HepG2 (cell line): Measurements from ENCODE around the gene EPB41. TPM values are rescaled to one million over a fixed set of nuclear protein-coding genes. Genes with fewer than 3 reads are reported as not detected.

Experiments
- ATAC-seq: fragments of 200-7000 bp; cut with Tn5 transposase; 3 replicates; pipeline ENCODE4 v1.9.1; 2020; ENCODE audit warnings: mild to moderate bottlenecking, moderate library complexity
- BruUV-seq: library from RNA; stranded (reverse); fragments of 400-500 nt; replicated peaks from 2 replicates; lab custom pipeline; 2021; lab: Mats Ljungman, UMichigan
- CTCF ChIA-PET: fragments of 300-600 bp; formaldehyde crosslinking; extraction: SDS; loops from one replicate; lab custom pipeline; 2021; ENCODE audit warnings: low total read pairs, inconsistent platforms, low intra/inter-chr PET ratio; lab: Yijun Ruan, JAX
- POLR2A ChIA-PET: fragments of 350-600 bp; sonication (Branson Sonifier 250); formaldehyde crosslinking; loops from one replicate; lab custom pipeline; 2020; ENCODE audit warnings: antibody characterized with exemption, inconsistent platforms; lab: Yijun Ruan, JAX
- DNase-seq: peaks from one replicate; pipeline ENCODE4 v3.0.0-alpha.2; 2015; ENCODE audit warnings: low spot score
- FAIRE-seq: peaks from 3 replicates; lab custom pipeline; 2011; peaks lifted over from hg19 to GRCh38; lab: Jason Lieb, UNC
- H2AFZ ChIP-seq: one replicate; pipeline ENCODE4 v1.6.1; 2011; ENCODE audit warnings: low read length, inconsistent platforms
- H3K27ac ChIP-seq: fragments of 300-600 bp; 3 replicates; pipeline ENCODE4 v1.8.0; 2011; ENCODE audit warnings: mixed run types, mild to moderate bottlenecking, mixed read lengths, low read length, inconsistent platforms; ENCODE audit not compliant: insufficient read depth; ENCODE audit errors: extremely low read length
- H3K27me3 ChIP-seq, 2 experiments: fragments of 200-600 bp in 1 of 2; 2 replicates in 1 of 2; 3 replicates in 1 of 2; pipeline versions ENCODE4 v1.6.0 to v1.8.0; 2011; ENCODE audit warnings: low read length in 2 of 2, mild to moderate bottlenecking in 2 of 2, moderate library complexity in 2 of 2, inconsistent platforms in 1 of 2; ENCODE audit not compliant: insufficient read depth in 2 of 2, control insufficient read depth in 1 of 2
- H3K36me3 ChIP-seq, 2 experiments: fragments of 200-600 bp in 1 of 2; replicated peaks in 1 of 2; 2 replicates in 1 of 2; 3 replicates in 1 of 2; pipeline versions ENCODE4 v1.5.1 to v1.8.0; 2011; ENCODE audit warnings: low read length in 2 of 2, inconsistent platforms in 1 of 2; ENCODE audit not compliant: insufficient read depth in 2 of 2, control insufficient read depth in 1 of 2
- H3K4me1 ChIP-seq: 2 replicates; pipeline ENCODE4 v1.5.1; 2012; ENCODE audit warnings: low read length, inconsistent platforms; ENCODE audit not compliant: insufficient read depth
- H3K4me2 ChIP-seq: 2 replicates; pipeline ENCODE4 v1.6.0; 2011; ENCODE audit warnings: low read depth, low read length, inconsistent platforms
- H3K4me3 ChIP-seq, 3 experiments: fragments of 200-600 bp in 1 of 3; sonication (generic), shearing (Covaris generic) in 1 of 3; replicated peaks in 1 of 3; 2 replicates each; pipeline ENCODE4 v1.5.1; 2011 to 2016; ENCODE audit warnings: low read length in 3 of 3, inconsistent platforms in 2 of 3, low read depth in 2 of 3, mild to moderate bottlenecking in 2 of 3, control low read depth in 1 of 3, mixed read lengths in 1 of 3; ENCODE audit not compliant: insufficient read depth in 1 of 3
- H3K79me2 ChIP-seq: one replicate; pipeline ENCODE4 v1.6.1; 2011; ENCODE audit warnings: low read length, inconsistent platforms; ENCODE audit not compliant: insufficient read depth
- H3K9ac ChIP-seq: 2 replicates; pipeline ENCODE4 v1.6.0; 2011; ENCODE audit warnings: mild to moderate bottlenecking, low read depth, low read length, inconsistent platforms; ENCODE audit not compliant: insufficient read depth
- H3K9me3 ChIP-seq: 2 replicates; pipeline ENCODE4 v1.5.1; 2012; ENCODE audit warnings: mild to moderate bottlenecking, low read length
- H4K20me1 ChIP-seq: 2 replicates; pipeline ENCODE4 v1.6.0; 2011; ENCODE audit warnings: inconsistent platforms, mild to moderate bottlenecking, low read length, moderate library complexity; ENCODE audit not compliant: insufficient read depth
- CC2D1A ChIP-seq: sonication (generic); formaldehyde crosslinking; IDR thresholded peaks from 2 replicates; pipeline ENCODE4 v1.8.1; 2023; ENCODE audit warnings: mild to moderate bottlenecking, missing genetic modification reagents
- EED ChIP-seq: sonication (generic); formaldehyde crosslinking; IDR thresholded peaks from 2 replicates; pipeline ENCODE4 v1.5.0; 2020; ENCODE audit warnings: mild to moderate bottlenecking, missing genetic modification reagents
- HMGXB4 ChIP-seq, 2 experiments: sonication (generic) in 1 of 2; formaldehyde crosslinking in 1 of 2; IDR thresholded peaks; 2 replicates each; pipeline versions ENCODE4 v1.4.0 to v1.6.1; 2018 to 2020; ENCODE audit warnings: missing genetic modification reagents in 2 of 2, borderline replicate concordance in 1 of 2, low read depth in 1 of 2, mild to moderate bottlenecking in 1 of 2, missing biosample characterization in 1 of 2
- HOXD1 ChIP-seq: sonication (generic); formaldehyde crosslinking; IDR thresholded peaks from 2 replicates; pipeline ENCODE4 v1.5.0; 2020; ENCODE audit warnings: missing genetic modification reagents
- RBFOX2 ChIP-seq: fragments of 200-400 bp; formaldehyde crosslinking; IDR thresholded peaks from 2 replicates; pipeline ENCODE4 v1.6.1; 2017; ENCODE audit warnings: low read depth, mild to moderate bottlenecking, low read length
- UBTF ChIP-seq: sonication (generic); formaldehyde crosslinking; IDR thresholded peaks from 2 replicates; pipeline ENCODE4 v1.4.0; 2020; ENCODE audit warnings: mild to moderate bottlenecking, missing genetic modification reagents
- ZFP37 ChIP-seq: sonication (generic); formaldehyde crosslinking; IDR thresholded peaks from 2 replicates; pipeline ENCODE4 v1.4.0; 2020; ENCODE audit warnings: missing genetic modification reagents, borderline replicate concordance
- ZFP82 ChIP-seq: sonication (generic); formaldehyde crosslinking; IDR thresholded peaks from 2 replicates; pipeline ENCODE4 v1.5.1; 2020; ENCODE audit warnings: mild to moderate bottlenecking, missing genetic modification reagents, borderline replicate concordance
- WGBS: methylation state at CpG from one replicate; pipeline ENCODE4 v1.1.6; 2017; ENCODE audit warnings: low lambda C conversion rate; 5-methylcytosine and 5-hydroxymethylcytosine counted together
- in situ Hi-C: cut with HindIII; loops from 2 replicates; pipeline ENCODE4 v1.10.0; 2017; ENCODE audit warnings: low pct_unique_long_range_greater_than_20kb; ENCODE audit not compliant: extremely low pct_ligation_motif_present
- intact Hi-C: fragments of 100-400 bp; cut with micrococcal nuclease; formaldehyde crosslinking; loops from one replicate; pipeline ENCODE4 v1.10.0; 2022; ENCODE audit not compliant: unreplicated experiment
- polyA plus RNA-seq, 8 experiments: library from polyadenylated mRNA; depleted of rRNA in 3 of 8; stranded (reverse) in 7 of 8; unstranded in 1 of 8; fragments of >200 nt; fragmentation: Illumina TruSeq in 4 of 8; extraction: Trizol in 4 of 8; gene quantifications; 2 replicates each; pipeline versions ENCODE4 v1.2.1 to v1.2.3, GENCODE V29; 2011 to 2016; ENCODE audit warnings: low read depth in 4 of 8, missing spikeins in 1 of 8, mixed read lengths in 1 of 8; ENCODE audit not compliant: insufficient read depth in 1 of 8
- total RNA-seq, 5 experiments: library from RNA; depleted of rRNA; stranded (reverse); fragments of >200 nt; fragmentation: Illumina TruSeq; extraction: Trizol; gene quantifications; 2 replicates each; pipeline ENCODE4 v1.2.3, GENCODE V29; 2016; ENCODE audit warnings: low read depth in 1 of 5
- TF ChIP-seq, protein P1 (sequence below): sonication (generic); formaldehyde crosslinking; IDR thresholded peaks from 2 replicates; pipeline ENCODE4 v1.8.1; 2022; ENCODE audit warnings: mild to moderate bottlenecking, missing genetic modification reagents
- TF ChIP-seq, protein P2 (sequence below): sonication (generic); formaldehyde crosslinking; IDR thresholded peaks from 2 replicates; pipeline ENCODE4 v1.4.0; 2020; ENCODE audit warnings: mild to moderate bottlenecking, missing genetic modification reagents

Gene EPB41
- total and polyA plus RNA-seq, 2 of the 13 experiments (the other 11 are each of a cell fraction or from before 2014, with no cell fraction given): 34.5 to 46.7 TPM

- H3K9me3 ChIP-seq: no peaks in the 10 kb centered on the region
- intact Hi-C loops: no loop called here
- no TSS peak for BruUV-seq
- H3K9ac ChIP-seq: no peak overlapping the region
- H3K4me2 ChIP-seq: no peak overlapping the region
- ChIA-PET CTCF (no interaction called here), POLR2A (no interaction called here)
- in situ Hi-C loops: no loop called here
- peaks cover 65% of the 10 kb centered on the region for H3K79me2 ChIP-seq
- ATAC-seq: no peak
- no peak for DNase-seq
- H3K4me3 ChIP-seq: no peak overlapping the region
- no peaks in the 10 kb centered on the region for H3K36me3 ChIP-seq
- no peak for FAIRE-seq
- no peak overlapping the region for H3K27ac ChIP-seq
- H2AFZ ChIP-seq: no peak overlapping the region
- H4K20me1 ChIP-seq: no peaks in the 10 kb centered on the region; the same call in 1 of the 2 replicates
- no peak for TF ChIP-seq UBTF (CRISPR knock-in tag)
- no peak for TF ChIP-seq HOXD1 (CRISPR knock-in tag)
- TF ChIP-seq, protein P1, sequence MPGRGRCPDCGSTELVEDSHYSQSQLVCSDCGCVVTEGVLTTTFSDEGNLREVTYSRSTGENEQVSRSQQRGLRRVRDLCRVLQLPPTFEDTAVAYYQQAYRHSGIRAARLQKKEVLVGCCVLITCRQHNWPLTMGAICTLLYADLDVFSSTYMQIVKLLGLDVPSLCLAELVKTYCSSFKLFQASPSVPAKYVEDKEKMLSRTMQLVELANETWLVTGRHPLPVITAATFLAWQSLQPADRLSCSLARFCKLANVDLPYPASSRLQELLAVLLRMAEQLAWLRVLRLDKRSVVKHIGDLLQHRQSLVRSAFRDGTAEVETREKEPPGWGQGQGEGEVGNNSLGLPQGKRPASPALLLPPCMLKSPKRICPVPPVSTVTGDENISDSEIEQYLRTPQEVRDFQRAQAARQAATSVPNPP (CRISPR knock-in tag): no peak
- TF ChIP-seq ZFP82 (CRISPR knock-in tag): no peak
- no peak for TF ChIP-seq CC2D1A (CRISPR knock-in tag)
- TF ChIP-seq RBFOX2: no peak
- no peak for TF ChIP-seq EED (CRISPR knock-in tag)
- no peak for TF ChIP-seq ZFP37 (CRISPR knock-in tag)
- no peak for TF ChIP-seq HMGXB4 (CRISPR knock-in tag; IDR thresholded peaks at IDR 0.05; ENCODE audit: borderline replicate concordance in 1 of 2, low read depth in 1 of 2)
- TF ChIP-seq, protein P2, sequence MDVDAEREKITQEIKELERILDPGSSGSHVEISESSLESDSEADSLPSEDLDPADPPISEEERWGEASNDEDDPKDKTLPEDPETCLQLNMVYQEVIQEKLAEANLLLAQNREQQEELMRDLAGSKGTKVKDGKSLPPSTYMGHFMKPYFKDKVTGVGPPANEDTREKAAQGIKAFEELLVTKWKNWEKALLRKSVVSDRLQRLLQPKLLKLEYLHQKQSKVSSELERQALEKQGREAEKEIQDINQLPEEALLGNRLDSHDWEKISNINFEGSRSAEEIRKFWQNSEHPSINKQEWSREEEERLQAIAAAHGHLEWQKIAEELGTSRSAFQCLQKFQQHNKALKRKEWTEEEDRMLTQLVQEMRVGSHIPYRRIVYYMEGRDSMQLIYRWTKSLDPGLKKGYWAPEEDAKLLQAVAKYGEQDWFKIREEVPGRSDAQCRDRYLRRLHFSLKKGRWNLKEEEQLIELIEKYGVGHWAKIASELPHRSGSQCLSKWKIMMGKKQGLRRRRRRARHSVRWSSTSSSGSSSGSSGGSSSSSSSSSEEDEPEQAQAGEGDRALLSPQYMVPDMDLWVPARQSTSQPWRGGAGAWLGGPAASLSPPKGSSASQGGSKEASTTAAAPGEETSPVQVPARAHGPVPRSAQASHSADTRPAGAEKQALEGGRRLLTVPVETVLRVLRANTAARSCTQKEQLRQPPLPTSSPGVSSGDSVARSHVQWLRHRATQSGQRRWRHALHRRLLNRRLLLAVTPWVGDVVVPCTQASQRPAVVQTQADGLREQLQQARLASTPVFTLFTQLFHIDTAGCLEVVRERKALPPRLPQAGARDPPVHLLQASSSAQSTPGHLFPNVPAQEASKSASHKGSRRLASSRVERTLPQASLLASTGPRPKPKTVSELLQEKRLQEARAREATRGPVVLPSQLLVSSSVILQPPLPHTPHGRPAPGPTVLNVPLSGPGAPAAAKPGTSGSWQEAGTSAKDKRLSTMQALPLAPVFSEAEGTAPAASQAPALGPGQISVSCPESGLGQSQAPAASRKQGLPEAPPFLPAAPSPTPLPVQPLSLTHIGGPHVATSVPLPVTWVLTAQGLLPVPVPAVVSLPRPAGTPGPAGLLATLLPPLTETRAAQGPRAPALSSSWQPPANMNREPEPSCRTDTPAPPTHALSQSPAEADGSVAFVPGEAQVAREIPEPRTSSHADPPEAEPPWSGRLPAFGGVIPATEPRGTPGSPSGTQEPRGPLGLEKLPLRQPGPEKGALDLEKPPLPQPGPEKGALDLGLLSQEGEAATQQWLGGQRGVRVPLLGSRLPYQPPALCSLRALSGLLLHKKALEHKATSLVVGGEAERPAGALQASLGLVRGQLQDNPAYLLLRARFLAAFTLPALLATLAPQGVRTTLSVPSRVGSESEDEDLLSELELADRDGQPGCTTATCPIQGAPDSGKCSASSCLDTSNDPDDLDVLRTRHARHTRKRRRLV: no peak
- peaks cover 43% of the 10 kb centered on the region for H3K4me1 ChIP-seq
- no peaks in the 10 kb centered on the region; a peak in 1 of 5 replicates for H3K27me3 ChIP-seq
- WGBS: 88% methylated on average over 2 of the region's 2 CpGs
Observed at GRCh38 chr1:28917757-28918118, 3.4 kb downstream of the EPB41 start.
